Measurements from ENCODE around the gene ENAH. TPM values are rescaled to one million over a fixed set of nuclear protein-coding genes. Genes with fewer than 3 reads are reported as not detected.
A peak's percentile ranks its signal among the peaks of the same experiment; 100 is the strongest.
"Not testable (repeated sequence)": the region's sequence is repeated elsewhere in the genome, so short reads cannot be mapped to it uniquely, and the experiment has no call there.

ENAH gene
- total RNA-seq, 1 donor from 2014 or later: 137 TPM

GRCh38 chr1:225695578-225696337, 42.8 kb upstream of the ENAH start:
- no peak overlapping the region for H3K4me3 Mint-ChIP-seq
- peaks cover 22% of the 10 kb centered on the region for H3K4me1 Mint-ChIP-seq
- H3K9me3 Mint-ChIP-seq: peaks cover 11% of the 10 kb centered on the region
- H3K27me3 Mint-ChIP-seq (ENCODE audit: low read depth): no peaks in the 10 kb centered on the region
- no peak for TF ChIP-seq CTCF (IDR thresholded peaks at IDR 0.05; ENCODE audit: unreplicated experiment)
- DNase-seq (ENCODE audit: low spot score in 2 of 2, unreplicated experiment in 2 of 2): no peak
- peak overlapping the region; percentile 4 for H3K27ac Mint-ChIP-seq
- no peaks in the 10 kb centered on the region for H3K36me3 Mint-ChIP-seq

- DNase-seq (ENCODE audit: low spot score in 2 of 2, unreplicated experiment in 2 of 2): no peak
- Mint-ChIP-seq H3K27me3 (ENCODE audit: low read depth) (no peaks in the 10 kb centered on the region), H3K36me3 (no peaks in the 10 kb centered on the region), H3K27ac (no peak overlapping the region), H3K4me3 (no peak overlapping the region), H3K4me1 (peaks cover 11% of the 10 kb centered on the region), H3K9me3 (peaks cover 11% of the 10 kb centered on the region)
- TF ChIP-seq CTCF (IDR thresholded peaks at IDR 0.05; ENCODE audit: unreplicated experiment): no peak
Observed at GRCh38 chr1:225694151-225694603, 41.3 kb upstream of the ENAH start.

GRCh38 chr1:225693697-225694096, 40.8 kb upstream of the ENAH start:
- H3K27me3 Mint-ChIP-seq (ENCODE audit: low read depth); H3K27ac Mint-ChIP-seq; H3K4me3 Mint-ChIP-seq; H3K36me3 Mint-ChIP-seq; DNase-seq (ENCODE audit: low spot score in 2 of 2, unreplicated experiment in 2 of 2); H3K4me1 Mint-ChIP-seq: not testable (repeated sequence)
- peaks cover 11% of the 10 kb centered on the region for H3K9me3 Mint-ChIP-seq

- no peaks in the 10 kb centered on the region for H3K27me3 Mint-ChIP-seq (ENCODE audit: low read depth)
- no peaks in the 10 kb centered on the region for H3K36me3 Mint-ChIP-seq
- DNase-seq (ENCODE audit: low spot score in 2 of 2, unreplicated experiment in 2 of 2): no peak
- peaks cover 11% of the 10 kb centered on the region for H3K9me3 Mint-ChIP-seq
- no peak overlapping the region for H3K4me3 Mint-ChIP-seq
- H3K4me1 Mint-ChIP-seq: peaks cover 9% of the 10 kb centered on the region
- no peak for TF ChIP-seq CTCF (IDR thresholded peaks at IDR 0.05; ENCODE audit: unreplicated experiment)
- no peak overlapping the region for H3K27ac Mint-ChIP-seq
Observed at GRCh38 chr1:225693085-225693696, 40.3 kb upstream of the ENAH start.

GRCh38 chr1:225692517-225692879, 39.6 kb upstream of the ENAH start:
- Mint-ChIP-seq H3K27me3 (ENCODE audit: low read depth) (no peaks in the 10 kb centered on the region), H3K27ac (no peak overlapping the region), H3K4me1 (peaks cover 9% of the 10 kb centered on the region), H3K9me3 (peaks cover 11% of the 10 kb centered on the region), H3K4me3 (no peak overlapping the region), H3K36me3 (no peaks in the 10 kb centered on the region)
- DNase-seq (ENCODE audit: low spot score in 2 of 2, unreplicated experiment in 2 of 2): no peak
- no peak for TF ChIP-seq CTCF (IDR thresholded peaks at IDR 0.05; ENCODE audit: unreplicated experiment)

- H3K4me3 Mint-ChIP-seq: no peak overlapping the region
- TF ChIP-seq CTCF (IDR thresholded peaks at IDR 0.05; ENCODE audit: unreplicated experiment): no peak
- H3K27me3 Mint-ChIP-seq (ENCODE audit: low read depth): no peaks in the 10 kb centered on the region
- H3K9me3 Mint-ChIP-seq: peaks cover 11% of the 10 kb centered on the region
- peaks cover 9% of the 10 kb centered on the region for H3K4me1 Mint-ChIP-seq
- DNase-seq (ENCODE audit: low spot score in 2 of 2, unreplicated experiment in 2 of 2): no peak
- no peak overlapping the region for H3K27ac Mint-ChIP-seq
- no peaks in the 10 kb centered on the region for H3K36me3 Mint-ChIP-seq
Observed at GRCh38 chr1:225691861-225692516, 39.1 kb upstream of the ENAH start.
